ENCODE measurements around the gene ATXN3L.

DNA sequence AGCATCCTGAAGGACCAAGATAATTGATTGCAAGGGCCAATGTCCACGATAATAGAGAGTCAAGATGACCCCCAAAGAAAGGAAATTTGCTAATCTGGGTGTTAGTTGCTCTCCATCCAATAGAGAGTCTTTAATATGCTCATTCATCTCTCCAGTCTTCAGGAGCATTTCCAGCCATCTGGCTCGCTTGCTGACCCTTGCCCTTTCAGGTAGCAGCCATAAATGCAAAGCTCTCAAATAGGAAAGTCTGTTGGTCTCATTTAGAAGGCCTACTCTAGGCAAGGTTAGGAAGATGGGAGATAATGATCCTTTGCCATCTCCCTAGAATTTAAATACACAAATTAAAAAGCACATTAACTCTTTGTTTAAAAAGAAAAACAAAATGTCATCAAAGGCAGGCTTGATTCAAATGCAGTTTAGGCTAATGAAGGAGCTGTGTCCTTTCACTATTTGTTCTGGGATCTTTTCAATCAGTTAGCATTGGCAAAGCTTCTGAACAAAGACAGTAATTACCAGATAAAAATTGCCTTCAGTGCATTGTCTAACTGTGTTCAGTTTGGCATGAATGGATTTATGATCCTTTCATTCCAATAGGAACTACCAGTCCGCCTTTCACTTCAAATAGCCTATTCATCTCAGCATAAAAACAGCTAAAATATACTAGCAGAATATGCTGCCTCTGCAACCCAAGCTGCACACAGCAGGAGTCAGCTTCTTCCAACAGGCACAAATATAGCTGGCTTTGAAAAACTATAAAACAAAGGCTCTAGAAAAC, 49.6 kb upstream of the ATXN3L start:
- TF ChIP-seq SUZ12 (IDR thresholded peaks at IDR 0.05; ENCODE audit: extremely low read depth, insufficient read depth, insufficient read length) (no peak), ZNF274 (IDR thresholded peaks at IDR 0.05; ENCODE audit: low read depth, low read length) (no peak)
